A549 (cell line): ENCODE measurements around the gene BSDC1. TPM values are rescaled to one million over a fixed set of nuclear protein-coding genes. Genes with fewer than 3 reads are reported as not detected.

ENCODE experiments used
- ATAC-seq, 2 experiments: fragments of 200-7000 bp in 1 of 2; fragments of >200 bp in 1 of 2; cut with Nextera tagmentation in 1 of 2; cut with Tn5 transposase in 1 of 2; 3 replicates each; pipeline versions ENCODE4 v1.8.0 to v1.9.1; 2018 to 2020; ENCODE audit warnings: mild to moderate bottlenecking in 1 of 2, moderate library complexity in 1 of 2
- CTCF ChIA-PET: fragments of 300-600 bp; sonication (Branson Sonifier 250); formaldehyde crosslinking; extraction: SDS; loops from one replicate; lab custom pipeline; 2021; ENCODE audit warnings: antibody characterized with exemption, inconsistent platforms; lab: Yijun Ruan, JAX
- POLR2A ChIA-PET: fragments of 350-600 bp; formaldehyde crosslinking; extraction: SDS; loops from one replicate; lab custom pipeline; 2021; ENCODE audit warnings: antibody characterized with exemption, inconsistent platforms; lab: Yijun Ruan, JAX
- DNase-seq, 2 experiments: peaks; one replicate each; pipeline versions ENCODE4 v3.0.0 to v3.0.0-alpha.2; 2011 to 2016; ENCODE audit warnings: low read depth in 1 of 2, low spot score in 1 of 2
- FAIRE-seq: peaks from 2 replicates; lab custom pipeline; 2011; peaks lifted over from hg19 to GRCh38; lab: Jason Lieb, UNC
- H3K27ac ChIP-seq, 2 experiments: fragments of >200 bp; sonication (Bioruptor Twin); formaldehyde crosslinking; 3 replicates each; pipeline ENCODE4 v1.5.1; 2016 to 2017
- H3K4me1 ChIP-seq: fragments of >200 bp; sonication (Bioruptor Twin); formaldehyde crosslinking; 3 replicates; pipeline ENCODE4 v1.6.1; 2016
- H3K4me2 ChIP-seq: fragments of >200 bp; sonication (Bioruptor Twin); formaldehyde crosslinking; 3 replicates; pipeline ENCODE4 v1.6.1; 2016
- H3K4me3 ChIP-seq: fragments of >200 bp; sonication (Bioruptor Twin); formaldehyde crosslinking; 3 replicates; pipeline ENCODE4 v1.5.1; 2016
- H3K9me3 ChIP-seq: fragments of >200 bp; sonication (Bioruptor Twin); formaldehyde crosslinking; 3 replicates; pipeline ENCODE4 v1.6.1; 2016
- BHLHE40 ChIP-seq: IDR thresholded peaks from 2 replicates; pipeline ENCODE4 v1.6.1; 2012; ENCODE audit warnings: low read depth, low read length, inconsistent platforms
- CBX8 ChIP-seq: fragments of 200-600 bp; sonication (generic); IDR thresholded peaks from 2 replicates; pipeline ENCODE4 v1.6.1; 2016
- CEBPB ChIP-seq, 2 experiments: fragments of >200 bp in 1 of 2; sonication (Bioruptor Twin) in 1 of 2; formaldehyde crosslinking in 1 of 2; IDR thresholded peaks; 2 replicates each; pipeline ENCODE4 v1.6.1; 2012 to 2016
- EHF ChIP-seq: fragments of 250-450 bp; sonication (Bioruptor Pico); IDR thresholded peaks from 2 replicates; pipeline ENCODE4 v1.5.0; 2020; ENCODE audit warnings: mild to moderate bottlenecking
- EHMT2 ChIP-seq: fragments of 200-600 bp; sonication (generic); IDR thresholded peaks from 2 replicates; pipeline ENCODE4 v1.6.1; 2016; ENCODE audit warnings: antibody characterized with exemption, low read depth, mild to moderate bottlenecking, moderate library complexity
- FOSB ChIP-seq: fragments of 250-450 bp; sonication (Bioruptor Pico); IDR thresholded peaks from 2 replicates; pipeline ENCODE4 v1.5.0; 2020; ENCODE audit warnings: mild to moderate bottlenecking, moderate library complexity
- FOXS1 ChIP-seq: fragments of 250-450 bp; sonication (Bioruptor Pico); IDR thresholded peaks from 2 replicates; pipeline ENCODE4 v1.5.0; 2020; ENCODE audit warnings: mild to moderate bottlenecking, moderate library complexity
- HEYL ChIP-seq: fragments of 250-450 bp; sonication (Bioruptor Pico); IDR thresholded peaks from 2 replicates; pipeline ENCODE4 v1.8.0; 2021; ENCODE audit warnings: mild to moderate bottlenecking, moderate library complexity
- KDM1A ChIP-seq: fragments of 200-600 bp; sonication (generic); IDR thresholded peaks from 2 replicates; pipeline ENCODE4 v1.6.1; 2016; ENCODE audit warnings: low read depth, mild to moderate bottlenecking
- MAFK ChIP-seq: fragments of 450-650 bp; IDR thresholded peaks from 2 replicates; pipeline ENCODE4 v1.6.1; 2014; ENCODE audit not compliant: partially characterized antibody
- MAZ ChIP-seq: fragments of 150-350 bp; IDR thresholded peaks from 2 replicates; pipeline ENCODE4 v1.6.1; 2014; ENCODE audit warnings: antibody characterized with exemption, low read depth, low read length, borderline replicate concordance
- NPAS2 ChIP-seq: fragments of 250-450 bp; sonication (Bioruptor Pico); IDR thresholded peaks from 2 replicates; pipeline ENCODE4 v1.8.0; 2022; ENCODE audit warnings: mild to moderate bottlenecking, moderate library complexity, borderline replicate concordance
- NR3C1 ChIP-seq: fragments of >200 bp; sonication (Bioruptor Twin); formaldehyde crosslinking; IDR thresholded peaks from 3 replicates; pipeline ENCODE4 v1.6.1; 2017
- RAD21 ChIP-seq, 2 experiments: fragments of >200 bp in 1 of 2; sonication (Bioruptor Twin) in 1 of 2; formaldehyde crosslinking in 1 of 2; IDR thresholded peaks in 1 of 2; conservative IDR thresholded peaks in 1 of 2; 2 replicates in 1 of 2; 3 replicates in 1 of 2; pipeline ENCODE4 v1.6.1; 2012 to 2018; ENCODE audit warnings: inconsistent platforms in 1 of 2
- RFX5 ChIP-seq: fragments of 450-650 bp; IDR thresholded peaks from 2 replicates; pipeline ENCODE4 v1.7.1; 2014; ENCODE audit warnings: antibody characterized with exemption, mild to moderate bottlenecking, moderate library complexity
- RNF2 ChIP-seq: fragments of 200-600 bp; sonication (generic); IDR thresholded peaks from 2 replicates; pipeline ENCODE4 v1.6.1; 2016; ENCODE audit warnings: low read depth, mild to moderate bottlenecking, antibody characterized with exemption, moderate library complexity, borderline replicate concordance
- SMC3 ChIP-seq: fragments of >200 bp; sonication (Bioruptor Twin); formaldehyde crosslinking; IDR thresholded peaks from 3 replicates; pipeline ENCODE4 v1.6.1; 2018; ENCODE audit warnings: inconsistent platforms
- ZFP36 ChIP-seq: fragments of 450-650 bp; IDR thresholded peaks from 2 replicates; pipeline ENCODE4 v1.6.1; 2014; ENCODE audit warnings: borderline replicate concordance; ENCODE audit not compliant: partially characterized antibody
- ZNF302 ChIP-seq: fragments of 250-450 bp; sonication (Bioruptor Pico); IDR thresholded peaks from 2 replicates; pipeline ENCODE4 v1.9.0; 2021; ENCODE audit warnings: inconsistent platforms, mild to moderate bottlenecking, moderate library complexity
- ZSCAN20 ChIP-seq: fragments of 250-450 bp; sonication (Bioruptor Pico); IDR thresholded peaks from 2 replicates; pipeline ENCODE4 v1.8.0; 2022; ENCODE audit warnings: mild to moderate bottlenecking, moderate library complexity
- WGBS: methylation state at CpG from one replicate; pipeline ENCODE4 v1.1.6; 2017; ENCODE audit errors: missing lambda C conversion rate; 5-methylcytosine and 5-hydroxymethylcytosine counted together
- polyA plus RNA-seq, 4 experiments: library from polyadenylated mRNA; depleted of rRNA in 3 of 4; stranded (reverse); fragments of >200 nt; fragmentation: RNase III in 1 of 4; extraction: RNeasy Plus Mini Kit Qiagen cat#74134 plus additional on column Dnase treatment in 1 of 4; gene quantifications; 2 replicates in 3 of 4; 3 replicates in 1 of 4; pipeline ENCODE4 v1.2.3, GENCODE V29; 2011 to 2017
- TF ChIP-seq, protein P1 (sequence below): IDR thresholded peaks from 2 replicates; pipeline ENCODE4 v1.6.1; 2012
- TF ChIP-seq, protein P2 (sequence below): fragments of >200 bp; sonication (Bioruptor Twin); formaldehyde crosslinking; IDR thresholded peaks from 3 replicates; pipeline ENCODE4 v1.5.1; 2016
- TF ChIP-seq, protein P3 (sequence below): IDR thresholded peaks from 2 replicates; pipeline ENCODE4 v1.6.1; 2012; ENCODE audit warnings: low read depth, borderline replicate concordance
- TF ChIP-seq, protein P4 (sequence below): fragments of 150-350 bp; IDR thresholded peaks from 2 replicates; pipeline ENCODE4 v1.6.1; 2014; ENCODE audit warnings: low read depth, mild to moderate bottlenecking, low read length
- TF ChIP-seq, protein P5 (sequence below): fragments of >200 bp; sonication (Bioruptor Twin); formaldehyde crosslinking; IDR thresholded peaks from 3 replicates; pipeline ENCODE4 v1.6.1; 2016

Gene BSDC1
- polyA plus RNA-seq, 2 of the 4 experiments (the other 2 are of a cell fraction): 19.9 to 22.7 TPM

DNA sequence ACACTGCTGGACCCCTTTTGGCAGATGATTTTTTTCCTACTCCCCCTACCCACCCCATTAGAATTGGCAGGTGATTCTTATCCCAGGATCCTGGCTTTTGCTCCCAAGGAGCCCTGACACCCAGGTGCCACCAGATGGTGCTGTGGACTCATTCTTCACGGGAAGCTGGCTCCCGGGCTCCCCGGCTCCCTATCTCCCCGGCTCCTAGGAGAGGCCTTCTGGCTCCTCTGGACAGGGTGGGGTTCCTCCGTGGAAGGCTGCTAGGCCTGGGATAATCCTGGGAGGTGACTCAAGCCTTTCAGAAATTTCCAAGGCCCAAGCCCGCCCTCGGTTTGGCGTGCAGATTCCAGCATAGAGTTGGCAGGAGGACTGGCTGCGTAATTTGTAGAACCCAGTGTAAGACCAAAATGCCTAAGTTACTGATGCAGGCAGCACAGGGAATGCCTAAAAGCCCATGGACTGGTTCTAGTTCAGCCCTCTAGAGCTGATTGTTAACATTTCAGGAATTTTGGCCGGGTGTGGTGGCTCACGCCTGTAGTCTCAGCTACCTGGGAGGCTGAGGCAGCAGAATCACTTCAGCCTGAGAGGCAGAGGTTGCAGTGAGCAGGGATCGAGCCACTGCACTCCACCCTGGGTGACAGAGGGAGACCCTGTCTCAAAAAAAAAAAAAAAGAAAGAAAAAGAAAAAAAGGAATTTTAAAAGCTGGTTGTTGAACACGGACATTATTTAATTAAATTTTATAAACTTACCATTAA is 6.8 kb upstream of the BSDC1 start:
- POLR2A ChIA-PET: no interaction called here
- CTCF ChIA-PET: interaction anchor here (0.6 to 4.2 kb wide), 37 partner anchors 8 to 1048 kb away, joined by 3 to 54 read pairs (median 4); no protein-coding TSS in a partner anchor
- DNase-seq: peak; percentile 67 to 84
- FAIRE-seq: no peak
- no peaks in the 10 kb centered on the region for H3K9me3 ChIP-seq
- TF ChIP-seq CEBPB (IDR thresholded peaks at IDR 0.05) (no peak), EHMT2 (no peak), NPAS2 (no peak), HEYL (CRISPR knock-in tag) (no peak), MAZ (no peak), NR3C1 (no peak), EHF (no peak), RAD21 (conservative IDR thresholded peaks at IDR 0.05 in 1 of 2, IDR thresholded peaks at IDR 0.05 in 1 of 2) (peak; percentile 80 to 83), MAFK (no peak), CBX8 (no peak), ZNF302 (CRISPR knock-in tag) (no peak), KDM1A (no peak), ZSCAN20 (CRISPR knock-in tag) (no peak), RNF2 (no peak), FOXS1 (no peak), FOSB (CRISPR knock-in tag) (no peak), SMC3 (peak; percentile 61), ZFP36 (no peak), BHLHE40 (no peak), RFX5 (no peak)
- TF ChIP-seq, protein P1, sequence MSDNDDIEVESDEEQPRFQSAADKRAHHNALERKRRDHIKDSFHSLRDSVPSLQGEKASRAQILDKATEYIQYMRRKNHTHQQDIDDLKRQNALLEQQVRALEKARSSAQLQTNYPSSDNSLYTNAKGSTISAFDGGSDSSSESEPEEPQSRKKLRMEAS: no peak
- TF ChIP-seq, protein P2, sequence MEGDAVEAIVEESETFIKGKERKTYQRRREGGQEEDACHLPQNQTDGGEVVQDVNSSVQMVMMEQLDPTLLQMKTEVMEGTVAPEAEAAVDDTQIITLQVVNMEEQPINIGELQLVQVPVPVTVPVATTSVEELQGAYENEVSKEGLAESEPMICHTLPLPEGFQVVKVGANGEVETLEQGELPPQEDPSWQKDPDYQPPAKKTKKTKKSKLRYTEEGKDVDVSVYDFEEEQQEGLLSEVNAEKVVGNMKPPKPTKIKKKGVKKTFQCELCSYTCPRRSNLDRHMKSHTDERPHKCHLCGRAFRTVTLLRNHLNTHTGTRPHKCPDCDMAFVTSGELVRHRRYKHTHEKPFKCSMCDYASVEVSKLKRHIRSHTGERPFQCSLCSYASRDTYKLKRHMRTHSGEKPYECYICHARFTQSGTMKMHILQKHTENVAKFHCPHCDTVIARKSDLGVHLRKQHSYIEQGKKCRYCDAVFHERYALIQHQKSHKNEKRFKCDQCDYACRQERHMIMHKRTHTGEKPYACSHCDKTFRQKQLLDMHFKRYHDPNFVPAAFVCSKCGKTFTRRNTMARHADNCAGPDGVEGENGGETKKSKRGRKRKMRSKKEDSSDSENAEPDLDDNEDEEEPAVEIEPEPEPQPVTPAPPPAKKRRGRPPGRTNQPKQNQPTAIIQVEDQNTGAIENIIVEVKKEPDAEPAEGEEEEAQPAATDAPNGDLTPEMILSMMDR: peak; percentile 72
- TF ChIP-seq, protein P3, sequence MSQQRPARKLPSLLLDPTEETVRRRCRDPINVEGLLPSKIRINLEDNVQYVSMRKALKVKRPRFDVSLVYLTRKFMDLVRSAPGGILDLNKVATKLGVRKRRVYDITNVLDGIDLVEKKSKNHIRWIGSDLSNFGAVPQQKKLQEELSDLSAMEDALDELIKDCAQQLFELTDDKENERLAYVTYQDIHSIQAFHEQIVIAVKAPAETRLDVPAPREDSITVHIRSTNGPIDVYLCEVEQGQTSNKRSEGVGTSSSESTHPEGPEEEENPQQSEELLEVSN: no peak
- TF ChIP-seq, protein P4, sequence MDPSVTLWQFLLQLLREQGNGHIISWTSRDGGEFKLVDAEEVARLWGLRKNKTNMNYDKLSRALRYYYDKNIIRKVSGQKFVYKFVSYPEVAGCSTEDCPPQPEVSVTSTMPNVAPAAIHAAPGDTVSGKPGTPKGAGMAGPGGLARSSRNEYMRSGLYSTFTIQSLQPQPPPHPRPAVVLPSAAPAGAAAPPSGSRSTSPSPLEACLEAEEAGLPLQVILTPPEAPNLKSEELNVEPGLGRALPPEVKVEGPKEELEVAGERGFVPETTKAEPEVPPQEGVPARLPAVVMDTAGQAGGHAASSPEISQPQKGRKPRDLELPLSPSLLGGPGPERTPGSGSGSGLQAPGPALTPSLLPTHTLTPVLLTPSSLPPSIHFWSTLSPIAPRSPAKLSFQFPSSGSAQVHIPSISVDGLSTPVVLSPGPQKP: no peak
- TF ChIP-seq, protein P5, sequence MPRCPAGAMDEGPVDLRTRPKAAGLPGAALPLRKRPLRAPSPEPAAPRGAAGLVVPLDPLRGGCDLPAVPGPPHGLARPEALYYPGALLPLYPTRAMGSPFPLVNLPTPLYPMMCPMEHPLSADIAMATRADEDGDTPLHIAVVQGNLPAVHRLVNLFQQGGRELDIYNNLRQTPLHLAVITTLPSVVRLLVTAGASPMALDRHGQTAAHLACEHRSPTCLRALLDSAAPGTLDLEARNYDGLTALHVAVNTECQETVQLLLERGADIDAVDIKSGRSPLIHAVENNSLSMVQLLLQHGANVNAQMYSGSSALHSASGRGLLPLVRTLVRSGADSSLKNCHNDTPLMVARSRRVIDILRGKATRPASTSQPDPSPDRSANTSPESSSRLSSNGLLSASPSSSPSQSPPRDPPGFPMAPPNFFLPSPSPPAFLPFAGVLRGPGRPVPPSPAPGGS: no peak
- TF ChIP-seq, all 56 proteins: peak for 3
- Histone ChIP-seq H3K4me1 (no peaks in the 10 kb centered on the region), H3K4me2 (peak overlapping the region; percentile 59), H3K27ac (peak overlapping the region; percentile 54 to 66), H3K4me3 (no peak overlapping the region)
- ATAC-seq: peak; percentile 99
- WGBS: 23% methylated on average over 8 of the region's 13 CpGs
